Measurements from ENCODE around the gene MTMR12.
"Not testable (repeated sequence)": the region's sequence is repeated elsewhere in the genome, so short reads cannot be mapped to it uniquely, and the experiment has no call there.

The MTMR12 gene

GRCh38 chr5:32325062-32325461, 12.3 kb upstream of the MTMR12 start:
- no peak for DNase-seq

DNA sequence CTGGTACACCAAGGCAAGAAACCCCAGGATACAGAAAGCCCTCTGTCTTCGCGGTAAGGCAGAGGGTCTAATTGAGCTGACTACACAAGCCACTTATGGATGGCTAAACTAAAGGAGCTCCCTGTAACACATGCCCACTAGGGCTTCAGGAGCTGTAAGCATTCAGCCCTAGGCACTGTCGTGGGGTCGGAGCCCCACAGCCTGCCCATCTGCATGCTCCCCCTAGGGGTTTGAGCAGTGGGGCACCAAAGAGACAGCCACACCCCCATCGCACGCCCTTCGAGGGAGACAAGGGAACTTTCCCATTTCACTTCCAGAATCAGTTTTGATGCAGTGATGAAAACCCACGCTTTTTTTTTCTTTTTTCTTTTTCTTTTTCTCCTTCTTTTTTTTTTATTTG, 11.0 kb upstream of the MTMR12 start:
- DNase-seq = no peak

DNA sequence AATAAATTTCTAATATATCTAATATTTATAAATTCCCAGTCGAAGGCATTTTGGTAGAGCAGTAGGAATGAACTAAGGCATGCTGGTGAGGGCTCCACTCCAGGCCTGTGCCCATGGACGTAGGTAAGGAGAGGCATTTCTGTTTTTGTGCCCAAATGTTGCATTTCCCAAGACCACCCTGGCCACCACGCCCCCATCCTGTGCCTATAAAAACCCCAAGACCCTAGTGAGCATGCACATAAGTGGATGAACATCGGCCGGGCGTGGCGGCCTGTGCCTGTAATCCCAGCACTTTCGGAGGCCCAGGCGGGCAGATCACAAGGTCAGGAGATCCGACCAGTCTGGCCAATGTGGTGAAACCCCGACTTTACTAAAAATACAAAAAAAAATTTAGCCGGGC, 10.1 kb upstream of the MTMR12 start:
- DNase-seq = no peak

DNA sequence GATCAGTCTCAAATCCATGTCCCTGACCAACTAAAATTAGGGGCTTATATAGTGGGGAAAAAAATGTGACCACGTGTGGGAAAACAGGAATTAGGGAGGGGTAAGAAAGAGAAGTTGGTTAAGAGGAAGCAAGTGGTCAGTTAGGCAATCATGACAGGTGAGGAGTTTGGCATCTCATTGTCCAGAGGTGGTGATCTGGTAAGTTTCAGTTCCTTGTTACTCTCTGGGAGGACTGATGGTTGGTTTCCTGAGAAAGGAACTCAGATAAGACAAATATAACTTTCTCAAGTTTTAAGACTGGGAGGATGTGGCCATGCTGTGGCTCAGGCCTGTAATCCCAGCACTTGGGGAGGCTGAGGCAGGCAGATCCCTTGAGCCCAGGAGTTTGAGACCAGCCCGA, 9.0 kb upstream of the MTMR12 start:
- not testable (repeated sequence) for DNase-seq

DNA sequence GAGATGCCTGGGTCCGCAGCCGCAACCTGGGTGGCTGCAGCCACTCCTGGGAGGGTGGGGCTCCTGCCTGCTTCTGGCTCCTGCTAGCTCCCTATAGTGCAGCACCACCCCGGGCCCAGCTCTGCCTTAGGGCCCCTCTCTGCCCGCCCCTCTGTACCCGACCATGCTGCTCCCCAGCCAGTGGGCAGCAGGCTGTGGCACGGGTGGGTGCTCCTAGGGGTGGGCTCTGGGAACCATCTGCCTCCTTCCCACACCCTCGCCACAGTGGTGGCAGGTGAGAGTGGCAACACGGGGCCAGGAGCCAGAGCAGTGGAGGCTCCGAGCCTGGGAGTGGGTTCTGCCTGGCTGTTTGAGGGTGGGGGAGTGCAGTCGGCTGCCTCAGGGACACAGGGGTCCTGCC, 7.8 kb upstream of the MTMR12 start:
- no peak for DNase-seq

GRCh38 chr5:32319926-32320543, 7.3 kb upstream of the MTMR12 start:
- DNase-seq = no peak

DNA sequence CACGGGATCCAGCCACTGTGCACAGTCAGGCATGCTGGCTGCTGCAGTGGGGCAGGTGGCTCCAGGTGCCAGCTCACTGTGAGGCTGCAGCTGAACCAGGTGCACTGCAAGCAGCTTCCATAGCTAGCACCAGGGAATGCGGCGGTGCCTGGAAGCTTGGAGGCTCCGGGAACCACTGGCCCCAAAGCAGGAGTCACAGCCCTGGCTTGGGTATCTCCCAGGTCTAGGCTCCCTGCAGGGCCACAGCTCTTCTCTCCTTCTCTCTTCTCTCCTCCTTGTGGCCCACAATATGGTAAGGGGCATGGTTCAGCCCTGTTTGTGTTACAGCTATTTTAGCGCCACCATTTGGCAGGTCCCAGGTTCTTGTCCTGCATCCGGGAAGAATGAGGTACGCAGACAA, 6.7 kb upstream of the MTMR12 start:
- DNase-seq = no peak

DNA sequence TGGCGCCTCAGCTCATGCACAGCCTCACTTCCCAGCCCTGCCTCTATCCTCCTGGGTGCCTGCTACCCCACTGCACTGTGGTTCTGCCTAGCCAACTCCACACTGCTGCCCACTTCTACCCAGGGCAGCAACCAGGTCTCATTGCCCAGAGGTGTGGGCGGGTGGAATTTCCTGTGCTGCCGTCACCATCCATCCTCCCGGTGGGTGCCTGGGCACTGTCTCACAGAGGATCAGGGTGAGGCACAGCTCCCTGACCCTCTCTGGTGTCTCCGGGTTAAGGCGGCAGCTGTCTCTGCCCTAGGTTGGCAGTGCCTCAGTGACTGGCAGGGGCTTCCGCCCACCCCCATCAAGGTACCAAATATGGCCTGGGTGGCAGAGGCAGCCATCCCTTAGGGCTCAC, 4.3 kb upstream of the MTMR12 start:
- no peak for DNase-seq

- no peak for DNase-seq
These were observed 2.7 kb upstream of the MTMR12 start for GRCh38 chr5:32315221-32316014.

- no peak for DNase-seq
These were observed 1.9 kb upstream of the MTMR12 start for GRCh38 chr5:32314658-32315057.

DNA sequence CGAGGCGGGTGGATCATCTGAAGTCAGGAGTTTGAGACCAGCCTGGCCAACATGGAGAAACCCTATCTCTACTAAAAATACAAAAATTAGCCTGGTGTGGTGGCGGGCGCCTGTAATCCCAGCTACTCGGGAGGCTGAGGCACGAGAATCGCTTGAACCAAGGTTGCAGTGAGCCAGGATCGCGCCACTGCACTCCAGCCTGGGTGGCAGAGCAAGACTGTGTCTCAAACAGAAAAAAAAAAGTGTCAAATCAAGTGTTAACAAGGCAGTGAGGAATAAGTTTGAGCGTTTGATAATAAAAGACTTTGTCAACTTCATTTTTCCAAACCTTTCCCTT, 1.4 kb upstream of the MTMR12 start:
- not testable (repeated sequence) for DNase-seq

DNA sequence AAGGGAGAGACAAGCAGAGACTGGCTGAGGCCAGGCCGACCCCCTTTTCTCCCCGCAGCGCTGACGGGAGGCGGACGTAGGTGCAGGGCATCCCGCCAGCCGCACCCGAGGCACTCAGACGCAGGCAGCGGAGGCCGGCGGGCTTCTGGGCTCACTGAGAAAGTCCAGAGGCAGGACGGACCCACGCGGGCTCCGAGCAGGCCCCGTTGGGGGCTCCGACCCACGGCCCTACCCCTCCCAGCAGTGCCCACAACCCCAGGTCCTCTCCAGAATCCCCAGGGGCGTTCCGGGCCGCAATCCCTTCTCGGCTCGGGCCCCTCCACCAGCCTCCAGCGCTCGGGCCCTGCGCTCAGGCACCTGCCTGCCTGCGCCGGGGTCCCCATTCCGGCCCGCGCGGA, 543 bp downstream of the MTMR12 start:
- peak; percentile 63 for DNase-seq

DNA sequence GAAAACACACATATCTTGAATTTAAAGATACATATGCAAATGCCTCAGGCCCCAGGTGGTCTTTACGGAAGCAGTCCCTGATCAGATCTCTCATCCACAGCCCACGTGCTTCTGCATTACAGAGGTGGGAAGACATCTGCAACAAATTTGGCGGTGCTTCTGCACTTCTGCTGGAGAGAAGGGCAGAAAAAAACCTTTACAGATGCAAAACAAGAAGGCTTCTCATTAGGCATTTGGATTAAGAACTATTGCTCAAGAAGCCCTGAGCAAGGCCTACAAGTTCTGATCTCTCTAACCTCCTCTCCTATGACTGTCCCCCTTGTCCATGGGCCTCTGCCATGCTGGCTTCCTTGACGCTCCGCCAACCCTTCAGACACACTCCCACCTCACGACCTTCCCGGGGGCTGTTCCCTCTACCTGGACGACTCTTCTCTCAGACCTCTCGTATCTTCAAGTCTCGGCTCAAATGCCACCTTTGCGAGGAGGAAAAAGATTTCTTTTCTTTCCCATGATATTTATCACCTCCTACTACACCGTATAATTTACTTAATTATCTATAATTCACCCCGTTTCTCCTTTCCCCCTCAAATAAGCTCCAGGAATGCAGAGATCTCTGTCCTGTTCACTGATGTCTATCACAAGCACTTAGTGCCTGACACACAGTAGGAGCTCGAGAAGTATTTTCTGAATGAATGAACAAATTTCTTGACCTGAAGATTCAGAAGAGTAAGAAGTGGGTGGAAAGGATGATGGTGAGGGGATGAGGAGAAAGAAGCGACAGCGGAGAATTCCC, 1.1 kb downstream of the MTMR12 start:
- DNase-seq = no peak

- no peak for DNase-seq
These were observed 3.0 kb downstream of the MTMR12 start for GRCh38 chr5:32309761-32310160.

DNA sequence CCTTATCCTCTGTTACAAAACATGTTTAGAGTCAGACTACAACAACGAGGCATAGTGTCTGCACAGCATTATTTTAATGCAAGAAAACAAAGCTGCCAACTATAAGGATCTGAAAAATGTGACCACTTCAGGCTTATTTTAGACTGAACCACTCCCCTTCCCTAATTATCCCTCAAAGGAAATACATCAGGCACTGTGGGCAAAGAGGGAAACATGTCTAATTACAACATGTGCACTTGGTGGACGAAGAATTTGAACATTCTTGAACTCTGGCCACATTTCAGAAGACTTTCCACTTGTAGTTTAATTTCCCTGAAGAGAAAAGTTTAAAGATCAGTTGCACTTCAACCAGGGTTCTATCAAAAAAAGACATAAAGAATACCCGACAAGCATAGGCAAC, 3.8 kb downstream of the MTMR12 start:
- no peak for DNase-seq

DNA sequence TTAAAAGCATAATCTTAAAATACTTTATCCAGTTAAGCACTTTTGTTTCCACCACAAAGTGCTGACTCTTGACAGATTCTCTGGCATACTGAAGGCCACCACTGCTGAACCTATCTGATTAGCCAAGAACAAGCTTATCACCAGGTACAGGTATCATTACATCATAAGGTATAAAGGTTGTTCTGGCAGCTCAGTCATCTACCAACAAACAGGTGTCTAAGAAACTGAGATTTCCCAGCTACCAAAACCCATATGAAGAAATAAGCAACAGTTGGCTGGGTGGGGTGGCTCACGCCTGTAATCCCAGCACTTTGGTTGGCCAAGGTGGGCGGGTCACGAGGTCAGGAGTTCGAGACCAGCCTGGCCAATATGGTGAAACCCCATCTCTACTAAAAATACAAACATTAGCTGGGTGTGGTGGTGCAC, 5.0 kb downstream of the MTMR12 start:
- DNase-seq = no peak

GRCh38 chr5:32304622-32305021, 8.1 kb downstream of the MTMR12 start:
- no peak for DNase-seq

- DNase-seq = no peak
These were observed 9.0 kb downstream of the MTMR12 start for GRCh38 chr5:32303755-32304120.

- DNase-seq = no peak
These were observed 9.6 kb downstream of the MTMR12 start for GRCh38 chr5:32302835-32303754.

GRCh38 chr5:32301891-32302290, 10.8 kb downstream of the MTMR12 start:
- DNase-seq = no peak

- no peak for DNase-seq
These were observed 13.6 kb downstream of the MTMR12 start for GRCh38 chr5:32299059-32299677.

DNA sequence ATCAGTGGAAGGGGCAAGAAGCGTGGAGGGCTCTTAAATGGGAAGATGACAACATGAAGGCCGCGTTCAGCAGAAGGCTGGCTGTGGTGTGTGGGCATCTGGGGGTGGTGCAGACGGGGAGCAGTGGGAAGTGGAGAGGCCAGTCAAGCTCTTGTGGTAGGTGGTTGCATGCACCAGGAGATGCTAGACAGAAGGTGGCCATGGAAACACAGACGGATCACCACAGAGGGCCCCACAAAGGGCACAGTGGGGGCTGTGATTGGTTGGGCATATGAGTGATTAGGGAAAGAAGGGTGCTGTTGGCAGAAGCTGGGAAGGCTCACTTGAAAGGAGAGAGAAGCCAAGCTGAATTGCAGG, 14.7 kb downstream of the MTMR12 start:
- peak; percentile 23 for DNase-seq
